Keratinocyte (primary cell): ENCODE results near the gene UTP14A. TPM values are rescaled to one million over a fixed set of nuclear protein-coding genes. Genes with fewer than 3 reads are reported as not detected.

ENCODE experiments used
- DNase-seq: peaks from one replicate; pipeline ENCODE4 v3.0.0-alpha.2; 2011; ENCODE audit warnings: low read depth, missing footprints, low spot score
- FAIRE-seq: peaks from 2 replicates; lab custom pipeline; 2011; peaks lifted over from hg19 to GRCh38; lab: Jason Lieb, UNC
- H2AFZ ChIP-seq: 2 replicates; pipeline ENCODE4 v1.6.0; 2012; ENCODE audit warnings: low read length, control low read depth, inconsistent platforms; ENCODE audit not compliant: control insufficient read depth
- H3K27ac ChIP-seq: 2 replicates; pipeline ENCODE4 v1.5.1; 2011; ENCODE audit warnings: low read length; ENCODE audit not compliant: control insufficient read depth, insufficient read depth
- H3K27me3 ChIP-seq: 3 replicates; pipeline ENCODE4 v1.6.0; 2011; ENCODE audit warnings: low read length; ENCODE audit not compliant: control insufficient read depth, insufficient read depth; ENCODE audit errors: extremely low read depth
- H3K36me3 ChIP-seq, 2 experiments: 2 replicates in 1 of 2; 3 replicates in 1 of 2; pipeline ENCODE4 v1.5.1; 2011; ENCODE audit warnings: low read length in 2 of 2, mild to moderate bottlenecking in 1 of 2; ENCODE audit not compliant: control insufficient read depth in 2 of 2, insufficient read depth in 2 of 2; ENCODE audit errors: extremely low read depth in 1 of 2
- H3K4me1 ChIP-seq: 3 replicates; pipeline ENCODE4 v1.5.1; 2011; ENCODE audit warnings: low read length; ENCODE audit not compliant: control insufficient read depth, insufficient read depth; ENCODE audit errors: extremely low read depth
- H3K4me2 ChIP-seq: 3 replicates; pipeline ENCODE4 v1.6.0; 2011; ENCODE audit warnings: low read depth, low read length; ENCODE audit not compliant: control insufficient read depth, insufficient read depth; ENCODE audit errors: extremely low read depth
- H3K4me3 ChIP-seq, 3 experiments: fragments of 200-600 bp in 1 of 3; sonication (generic) in 1 of 3; 2 replicates in 2 of 3; 3 replicates in 1 of 3; pipeline ENCODE4 v1.5.1; 2011 to 2016; ENCODE audit warnings: low read length in 3 of 3, mild to moderate bottlenecking in 3 of 3, control low read depth in 2 of 3, inconsistent platforms in 1 of 3, low read depth in 1 of 3, mixed read lengths in 1 of 3, mixed run types in 1 of 3, moderate library complexity in 1 of 3; ENCODE audit not compliant: control insufficient read depth in 2 of 3, insufficient read depth in 2 of 3; ENCODE audit errors: extremely low read depth in 1 of 3
- H3K79me2 ChIP-seq: 2 replicates; pipeline ENCODE4 v1.6.0; 2012; ENCODE audit warnings: low read length; ENCODE audit not compliant: control insufficient read depth, insufficient read depth
- H3K9ac ChIP-seq: 3 replicates; pipeline ENCODE4 v1.6.0; 2011; ENCODE audit warnings: low read length; ENCODE audit not compliant: control insufficient read depth, insufficient read depth; ENCODE audit errors: extremely low read depth
- H3K9me1 ChIP-seq: 3 replicates; pipeline ENCODE4 v1.6.0; 2011; ENCODE audit warnings: low read length; ENCODE audit not compliant: control insufficient read depth, insufficient read depth; ENCODE audit errors: extremely low read depth
- H3K9me3 ChIP-seq: 2 replicates; pipeline ENCODE4 v1.5.1; 2012; ENCODE audit warnings: low read depth, low read length; ENCODE audit not compliant: control insufficient read depth
- H4K20me1 ChIP-seq: 3 replicates; pipeline ENCODE4 v1.6.0; 2011; ENCODE audit warnings: low read length; ENCODE audit not compliant: control insufficient read depth, insufficient read depth; ENCODE audit errors: extremely low read depth
- EZH2 ChIP-seq: IDR thresholded peaks from one replicate; pipeline ENCODE4 v1.6.1; 2012; ENCODE audit warnings: inconsistent platforms, mild to moderate bottlenecking, low read length, moderate library complexity
- dilution Hi-C: fragments of 300-500 bp; cut with MboI; formaldehyde crosslinking; loops from one replicate; pipeline ENCODE4 v1.7.0; 2020; ENCODE audit warnings: low sequenced_read_pairs; ENCODE audit not compliant: extremely low pct_ligation_motif_present
- polyA plus RNA-seq, 5 experiments: library from polyadenylated mRNA; depleted of rRNA in 3 of 5; stranded (reverse) in 3 of 5; stranded (forward) in 1 of 5; unstranded in 1 of 5; fragments of >200 nt; gene quantifications; 1 replicate in 1 of 5; 2 replicates in 3 of 5; 3 replicates in 1 of 5; pipeline versions ENCODE4 v1.2.1 to v1.2.3, GENCODE V29; 2011 to 2012; ENCODE audit warnings: missing spikeins in 2 of 5, low read depth in 1 of 5, low replicate concordance in 1 of 5
- TF ChIP-seq, protein P1 (sequence below), 3 experiments: IDR thresholded peaks in 1 of 3; conservative IDR thresholded peaks in 1 of 3; optimal IDR thresholded peaks in 1 of 3; 2 replicates in 2 of 3; 3 replicates in 1 of 3; pipeline versions ENCODE3 to v1.5.1; 2011; ENCODE audit warnings: low read length in 3 of 3, mild to moderate bottlenecking in 3 of 3, moderate library complexity in 2 of 3, control low read depth in 1 of 3, inconsistent platforms in 1 of 3; ENCODE audit not compliant: insufficient read depth in 2 of 3; ENCODE audit errors: extremely low read depth in 1 of 3

UTP14A gene
- polyA plus RNA-seq, 1 donor (not counting 4 experiments of a cell fraction or from before 2014, with no cell fraction given): 30.6 TPM

DNA sequence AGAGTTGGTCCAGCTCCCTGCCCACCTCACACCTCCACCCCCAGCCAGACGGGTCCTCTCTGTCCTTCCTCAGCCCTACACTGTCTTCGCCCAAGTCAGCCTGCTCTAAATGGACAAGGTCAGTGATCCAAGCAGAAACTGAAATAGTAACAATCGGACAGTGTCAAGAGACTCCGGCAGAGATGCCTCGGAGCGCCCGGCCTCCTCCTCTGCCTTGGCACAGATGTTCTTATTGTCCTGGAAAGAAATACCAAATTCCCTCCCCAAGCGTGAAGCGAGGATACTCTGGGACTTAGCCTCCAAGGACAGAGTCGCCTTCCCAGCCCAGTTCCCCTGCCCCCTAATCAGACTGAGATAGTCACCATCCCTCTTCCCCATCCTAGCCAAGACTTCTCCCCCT is 28.5 kb downstream of the UTP14A start:
- Histone ChIP-seq H3K27ac (no peak overlapping the region), H3K9me1 (no peaks in the 10 kb centered on the region), H3K36me3 (no peaks in the 10 kb centered on the region), H3K27me3 (peaks cover 14% of the 10 kb centered on the region), H3K9ac (no peak overlapping the region), H3K4me1 (no peaks in the 10 kb centered on the region), H2AFZ (no peak overlapping the region), H4K20me1 (no peaks in the 10 kb centered on the region), H3K4me2 (no peak overlapping the region), H3K9me3 (no peaks in the 10 kb centered on the region), H3K4me3 (no peak overlapping the region), H3K79me2 (no peaks in the 10 kb centered on the region)
- no peak for DNase-seq
- dilution Hi-C loops: no loop called here
- TF ChIP-seq, protein P1, sequence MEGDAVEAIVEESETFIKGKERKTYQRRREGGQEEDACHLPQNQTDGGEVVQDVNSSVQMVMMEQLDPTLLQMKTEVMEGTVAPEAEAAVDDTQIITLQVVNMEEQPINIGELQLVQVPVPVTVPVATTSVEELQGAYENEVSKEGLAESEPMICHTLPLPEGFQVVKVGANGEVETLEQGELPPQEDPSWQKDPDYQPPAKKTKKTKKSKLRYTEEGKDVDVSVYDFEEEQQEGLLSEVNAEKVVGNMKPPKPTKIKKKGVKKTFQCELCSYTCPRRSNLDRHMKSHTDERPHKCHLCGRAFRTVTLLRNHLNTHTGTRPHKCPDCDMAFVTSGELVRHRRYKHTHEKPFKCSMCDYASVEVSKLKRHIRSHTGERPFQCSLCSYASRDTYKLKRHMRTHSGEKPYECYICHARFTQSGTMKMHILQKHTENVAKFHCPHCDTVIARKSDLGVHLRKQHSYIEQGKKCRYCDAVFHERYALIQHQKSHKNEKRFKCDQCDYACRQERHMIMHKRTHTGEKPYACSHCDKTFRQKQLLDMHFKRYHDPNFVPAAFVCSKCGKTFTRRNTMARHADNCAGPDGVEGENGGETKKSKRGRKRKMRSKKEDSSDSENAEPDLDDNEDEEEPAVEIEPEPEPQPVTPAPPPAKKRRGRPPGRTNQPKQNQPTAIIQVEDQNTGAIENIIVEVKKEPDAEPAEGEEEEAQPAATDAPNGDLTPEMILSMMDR (optimal IDR thresholded peaks at IDR 0.05 in 1 of 3, IDR thresholded peaks at IDR 0.05 in 1 of 3, conservative IDR thresholded peaks at IDR 0.05 in 1 of 3; ENCODE audit: extremely low read depth in 1 of 3, insufficient read depth in 2 of 3, low read length in 3 of 3): no peak
- no peak for TF ChIP-seq EZH2
- no peak for FAIRE-seq

GRCh38 chrX:129934952-129935351 is 29.0 kb downstream of the UTP14A start:
- Histone ChIP-seq H3K4me3 (no peak overlapping the region), H2AFZ (no peak overlapping the region), H4K20me1 (no peaks in the 10 kb centered on the region), H3K27me3 (peaks cover 14% of the 10 kb centered on the region), H3K36me3 (no peaks in the 10 kb centered on the region), H3K9ac (no peak overlapping the region), H3K79me2 (no peaks in the 10 kb centered on the region), H3K9me3 (no peaks in the 10 kb centered on the region), H3K27ac (no peak overlapping the region), H3K4me2 (no peak overlapping the region), H3K4me1 (no peaks in the 10 kb centered on the region), H3K9me1 (no peaks in the 10 kb centered on the region)
- TF ChIP-seq, protein P1 (optimal IDR thresholded peaks at IDR 0.05 in 1 of 3, IDR thresholded peaks at IDR 0.05 in 1 of 3, conservative IDR thresholded peaks at IDR 0.05 in 1 of 3; ENCODE audit: extremely low read depth in 1 of 3, insufficient read depth in 2 of 3, low read length in 3 of 3): no peak
- no peak for TF ChIP-seq EZH2
- FAIRE-seq: no peak
- dilution Hi-C loops: no loop called here
- DNase-seq: no peak
